WTC11 (cell line): ENCODE data around the gene LMTK2. TPM values are rescaled to one million over a fixed set of nuclear protein-coding genes. Genes with fewer than 3 reads are reported as not detected.

ENCODE experiments used
- ATAC-seq: fragments of 200-7000 bp; cut with Tn5 transposase; 2 replicates; pipeline ENCODE4 v1.10.0; 2021; ENCODE audit warnings: mild to moderate bottlenecking, moderate library complexity
- CTCF ChIA-PET: fragments of 300-600 bp; sonication (Branson Sonifier 250); formaldehyde crosslinking; loops from one replicate; lab custom pipeline; 2021; ENCODE audit warnings: antibody characterized with exemption; lab: Charles Lee
- POLR2A ChIA-PET: fragments of 350-600 bp; sonication (Branson Sonifier 250); formaldehyde crosslinking; loops from one replicate; lab custom pipeline; 2021; ENCODE audit warnings: antibody characterized with exemption; lab: Charles Lee
- DNase-seq: peaks from one replicate; pipeline ENCODE4 v3.0.0; 2021; ENCODE audit warnings: low spot score
- H3K27ac Mint-ChIP-seq: 2 replicates; pipeline ENCODE4 v1.8.0; 2021; ENCODE audit warnings: mixed read lengths
- H3K27me3 Mint-ChIP-seq: 2 replicates; pipeline ENCODE4 v1.8.0; 2021; ENCODE audit warnings: low read depth, mild to moderate bottlenecking, moderate library complexity, mixed read lengths
- H3K36me3 Mint-ChIP-seq: 2 replicates; pipeline ENCODE4 v1.8.0; 2021; ENCODE audit warnings: mixed read lengths
- H3K4me1 Mint-ChIP-seq: 2 replicates; pipeline ENCODE4 v1.8.0; 2022; ENCODE audit warnings: mixed read lengths
- H3K4me3 Mint-ChIP-seq: 2 replicates; pipeline ENCODE4 v1.8.0; 2021; ENCODE audit warnings: mild to moderate bottlenecking, moderate library complexity, mixed read lengths
- H3K9me3 Mint-ChIP-seq: 2 replicates; pipeline ENCODE4 v1.8.0; 2021; ENCODE audit warnings: mixed read lengths
- ARID4B ChIP-seq: sonication (generic); formaldehyde crosslinking; IDR thresholded peaks from 2 replicates; pipeline ENCODE4 v1.8.0; 2023; ENCODE audit warnings: missing genetic modification reagents, mild to moderate bottlenecking, borderline replicate concordance
- ATF1 ChIP-seq: sonication (generic); formaldehyde crosslinking; IDR thresholded peaks from 2 replicates; pipeline ENCODE4 v1.8.1; 2023; ENCODE audit warnings: mild to moderate bottlenecking, moderate library complexity, missing genetic modification reagents
- CDX4 ChIP-seq: fragments of 250-450 bp; sonication (Bioruptor Pico); IDR thresholded peaks from 2 replicates; pipeline ENCODE4 v1.9.0; 2021; ENCODE audit warnings: moderate library complexity, mild to moderate bottlenecking, inconsistent platforms, borderline replicate concordance
- ETV6 ChIP-seq: sonication (generic); formaldehyde crosslinking; IDR thresholded peaks from 2 replicates; pipeline ENCODE4 v1.8.1; 2022; ENCODE audit warnings: mild to moderate bottlenecking, missing genetic modification reagents
- FOXJ3 ChIP-seq: sonication (generic); formaldehyde crosslinking; IDR thresholded peaks from 2 replicates; pipeline ENCODE4 v1.9.0; 2021; ENCODE audit warnings: missing genetic modification reagents, mild to moderate bottlenecking, borderline replicate concordance
- GABPB1 ChIP-seq: sonication (generic); formaldehyde crosslinking; IDR thresholded peaks from 2 replicates; pipeline ENCODE4 v1.8.1; 2023; ENCODE audit warnings: mild to moderate bottlenecking, missing genetic modification reagents
- IRF2 ChIP-seq: sonication (generic); formaldehyde crosslinking; IDR thresholded peaks from 2 replicates; pipeline ENCODE4 v1.8.0; 2022; ENCODE audit warnings: low read depth, missing genetic modification reagents, borderline replicate concordance
- JUN ChIP-seq: sonication (generic); formaldehyde crosslinking; IDR thresholded peaks from 2 replicates; pipeline ENCODE4 v1.8.0; 2023; ENCODE audit warnings: mild to moderate bottlenecking, missing genetic modification reagents
- NFE2L1 ChIP-seq: sonication (generic); formaldehyde crosslinking; IDR thresholded peaks from 2 replicates; pipeline ENCODE4 v1.8.1; 2023; ENCODE audit warnings: missing genetic modification reagents
- NR1H2 ChIP-seq: sonication (generic); formaldehyde crosslinking; IDR thresholded peaks from 2 replicates; pipeline ENCODE4 v1.9.0; 2021; ENCODE audit warnings: mild to moderate bottlenecking, moderate library complexity, missing genetic modification reagents
- NR2C2 ChIP-seq: sonication (generic); formaldehyde crosslinking; IDR thresholded peaks from 2 replicates; pipeline ENCODE4 v1.8.0; 2022; ENCODE audit warnings: mild to moderate bottlenecking, missing genetic modification reagents
- OVOL2 ChIP-seq: fragments of 250-450 bp; sonication (Bioruptor Pico); IDR thresholded peaks from 2 replicates; pipeline ENCODE4 v1.9.0; 2021; ENCODE audit warnings: mild to moderate bottlenecking, borderline replicate concordance
- RORB ChIP-seq: fragments of 250-450 bp; sonication (Bioruptor Pico); IDR thresholded peaks from 2 replicates; pipeline ENCODE4 v1.9.0; 2021; ENCODE audit warnings: mild to moderate bottlenecking
- SMAD3 ChIP-seq: sonication (generic); formaldehyde crosslinking; IDR thresholded peaks from 2 replicates; pipeline ENCODE4 v1.8.0; 2022; ENCODE audit warnings: missing genetic modification reagents, mild to moderate bottlenecking, borderline replicate concordance
- ZBTB43 ChIP-seq: sonication (generic); formaldehyde crosslinking; IDR thresholded peaks from 2 replicates; pipeline ENCODE4 v1.8.1; 2023; ENCODE audit warnings: mild to moderate bottlenecking, missing genetic modification reagents
- ZNF317 ChIP-seq: sonication (generic); formaldehyde crosslinking; IDR thresholded peaks from 2 replicates; pipeline ENCODE4 v1.8.1; 2023; ENCODE audit warnings: low read depth, mild to moderate bottlenecking, moderate library complexity, missing genetic modification reagents, borderline replicate concordance
- total RNA-seq: library from RNA; stranded (reverse); gene quantifications from 3 replicates; pipeline ENCODE4 v1.2.3, GENCODE V29; 2021
- TF ChIP-seq, protein P1 (sequence below): fragments of 250-450 bp; sonication (Bioruptor Pico); conservative IDR thresholded peaks from 2 replicates; pipeline ENCODE4 v1.9.0; 2021; ENCODE audit warnings: mild to moderate bottlenecking
- TF ChIP-seq, protein P2 (sequence below): fragments of 250-450 bp; sonication (Bioruptor Pico); IDR thresholded peaks from 2 replicates; pipeline ENCODE4 v2.1.2; 2022; ENCODE audit warnings: mild to moderate bottlenecking, moderate library complexity
- TF ChIP-seq, protein P3 (sequence below): sonication (generic); formaldehyde crosslinking; conservative IDR thresholded peaks from 2 replicates; pipeline ENCODE4 v1.8.1; 2023; ENCODE audit warnings: mild to moderate bottlenecking, low read depth, missing genetic modification reagents, moderate library complexity
- TF ChIP-seq, protein P4 (sequence below): sonication (generic); formaldehyde crosslinking; IDR thresholded peaks from 2 replicates; pipeline ENCODE4 v1.8.0; 2022; ENCODE audit warnings: mild to moderate bottlenecking, missing genetic modification reagents

The LMTK2 gene
- total RNA-seq, 1 experiment from 2014 or later: 24.3 TPM

- TF ChIP-seq ARID4B (CRISPR knock-in tag) (no peak), GABPB1 (CRISPR knock-in tag) (no peak), FOXJ3 (CRISPR knock-in tag) (no peak), ATF1 (CRISPR knock-in tag) (no peak), NFE2L1 (no peak), ZNF317 (CRISPR knock-in tag) (no peak), CDX4 (CRISPR knock-in tag) (no peak), RORB (no peak), NR2C2 (CRISPR knock-in tag) (no peak)
- TF ChIP-seq, protein P1, sequence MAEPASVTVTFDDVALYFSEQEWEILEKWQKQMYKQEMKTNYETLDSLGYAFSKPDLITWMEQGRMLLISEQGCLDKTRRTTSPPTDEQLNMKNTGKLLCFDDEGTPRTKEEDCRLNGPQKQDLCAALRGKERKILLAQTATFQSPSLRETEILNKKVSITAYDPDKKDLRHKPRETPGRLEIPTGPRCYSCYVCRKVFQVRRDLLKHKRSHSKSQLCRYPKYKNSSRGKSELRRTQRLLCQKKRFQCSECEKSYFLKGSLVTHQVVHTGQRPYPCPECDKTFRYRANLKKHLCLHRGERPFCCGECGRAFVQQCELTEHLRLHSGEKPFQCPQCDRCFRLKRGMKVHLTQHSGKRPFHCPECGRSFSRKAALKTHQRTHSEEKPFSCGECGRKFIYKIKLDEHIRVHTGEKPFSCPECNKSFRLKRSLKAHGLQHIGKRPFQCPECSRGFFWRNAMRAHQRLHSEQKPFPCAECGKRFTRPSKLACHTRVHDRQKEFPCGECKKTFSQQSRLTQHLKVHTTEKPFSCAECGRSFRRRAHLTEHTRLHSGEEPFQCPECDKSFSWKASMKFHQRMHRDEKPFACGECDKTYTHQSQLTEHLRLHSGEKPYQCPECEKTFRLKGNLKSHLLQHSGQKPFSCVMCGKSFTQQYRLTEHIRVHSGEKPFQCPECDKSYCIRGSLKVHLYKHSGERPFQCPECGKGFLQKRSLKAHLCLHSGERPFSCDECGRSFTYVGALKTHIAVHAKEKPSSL: no peak
- TF ChIP-seq, protein P2, sequence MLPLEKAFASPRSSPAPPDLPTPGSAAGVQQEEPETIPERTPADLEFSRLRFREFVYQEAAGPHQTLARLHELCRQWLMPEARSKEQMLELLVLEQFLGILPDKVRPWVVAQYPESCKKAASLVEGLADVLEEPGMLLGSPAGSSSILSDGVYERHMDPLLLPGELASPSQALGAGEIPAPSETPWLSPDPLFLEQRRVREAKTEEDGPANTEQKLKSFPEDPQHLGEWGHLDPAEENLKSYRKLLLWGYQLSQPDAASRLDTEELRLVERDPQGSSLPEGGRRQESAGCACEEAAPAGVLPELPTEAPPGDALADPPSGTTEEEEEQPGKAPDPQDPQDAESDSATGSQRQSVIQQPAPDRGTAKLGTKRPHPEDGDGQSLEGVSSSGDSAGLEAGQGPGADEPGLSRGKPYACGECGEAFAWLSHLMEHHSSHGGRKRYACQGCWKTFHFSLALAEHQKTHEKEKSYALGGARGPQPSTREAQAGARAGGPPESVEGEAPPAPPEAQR (CRISPR knock-in tag): no peak
- TF ChIP-seq, all 79 proteins: peak for 0
These were observed 12.7 kb downstream of the LMTK2 start (continued) for GRCh38 chr7:98119256-98119918.

GRCh38 chr7:98120559-98120958, 13.9 kb downstream of the LMTK2 start:
- H3K4me3 Mint-ChIP-seq: no peak overlapping the region
- H3K27ac Mint-ChIP-seq: 0 out of 2 replicates have a peak overlapping the region, but pooled peaks have one; percentile 42
- ChIA-PET POLR2A (no interaction called here), CTCF (interaction anchor here (1.4 to 3.9 kb wide), 3 partner anchors 10 to 46 kb away, joined by 4 to 13 read pairs (median 9); no protein-coding TSS in a partner anchor)
- H3K36me3 Mint-ChIP-seq: no peaks in the 10 kb centered on the region
- H3K4me1 Mint-ChIP-seq: peaks cover 29% of the 10 kb centered on the region
- H3K9me3 Mint-ChIP-seq: no peaks in the 10 kb centered on the region
- ATAC-seq: no peak
- no peaks in the 10 kb centered on the region for H3K27me3 Mint-ChIP-seq
- DNase-seq: no peak
- TF ChIP-seq, protein P3, sequence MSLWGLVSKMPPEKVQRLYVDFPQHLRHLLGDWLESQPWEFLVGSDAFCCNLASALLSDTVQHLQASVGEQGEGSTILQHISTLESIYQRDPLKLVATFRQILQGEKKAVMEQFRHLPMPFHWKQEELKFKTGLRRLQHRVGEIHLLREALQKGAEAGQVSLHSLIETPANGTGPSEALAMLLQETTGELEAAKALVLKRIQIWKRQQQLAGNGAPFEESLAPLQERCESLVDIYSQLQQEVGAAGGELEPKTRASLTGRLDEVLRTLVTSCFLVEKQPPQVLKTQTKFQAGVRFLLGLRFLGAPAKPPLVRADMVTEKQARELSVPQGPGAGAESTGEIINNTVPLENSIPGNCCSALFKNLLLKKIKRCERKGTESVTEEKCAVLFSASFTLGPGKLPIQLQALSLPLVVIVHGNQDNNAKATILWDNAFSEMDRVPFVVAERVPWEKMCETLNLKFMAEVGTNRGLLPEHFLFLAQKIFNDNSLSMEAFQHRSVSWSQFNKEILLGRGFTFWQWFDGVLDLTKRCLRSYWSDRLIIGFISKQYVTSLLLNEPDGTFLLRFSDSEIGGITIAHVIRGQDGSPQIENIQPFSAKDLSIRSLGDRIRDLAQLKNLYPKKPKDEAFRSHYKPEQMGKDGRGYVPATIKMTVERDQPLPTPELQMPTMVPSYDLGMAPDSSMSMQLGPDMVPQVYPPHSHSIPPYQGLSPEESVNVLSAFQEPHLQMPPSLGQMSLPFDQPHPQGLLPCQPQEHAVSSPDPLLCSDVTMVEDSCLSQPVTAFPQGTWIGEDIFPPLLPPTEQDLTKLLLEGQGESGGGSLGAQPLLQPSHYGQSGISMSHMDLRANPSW (CRISPR knock-in tag): no peak
- TF ChIP-seq, protein P4, sequence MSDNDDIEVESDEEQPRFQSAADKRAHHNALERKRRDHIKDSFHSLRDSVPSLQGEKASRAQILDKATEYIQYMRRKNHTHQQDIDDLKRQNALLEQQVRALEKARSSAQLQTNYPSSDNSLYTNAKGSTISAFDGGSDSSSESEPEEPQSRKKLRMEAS: no peak
- TF ChIP-seq JUN (no peak), NR1H2 (CRISPR knock-in tag) (no peak), IRF2 (no peak), ZBTB43 (CRISPR knock-in tag) (no peak), OVOL2 (CRISPR knock-in tag) (no peak), SMAD3 (CRISPR knock-in tag) (no peak), ETV6 (CRISPR knock-in tag) (no peak)
